HG03025 (cell line): Measurements from ENCODE around the gene CSRP3.

Source experiments
- ATAC-seq: cut with Tn5 transposase; IDR thresholded peaks from one replicate; pipeline ENCODE4 v1.9.1; 2021; ENCODE audit warnings: mild to moderate bottlenecking, moderate library complexity; ENCODE audit not compliant: unreplicated experiment, low FRiP score

Gene CSRP3

GRCh38 chr11:19201737-19202605, at the start of gene CSRP3:
Gene CSRP3, minus strand, starts transcription at chr11:19201983. Its CDS starts 9,535 bp downstream, at chr11:19192448.
- no peak for ATAC-seq

- no peak for ATAC-seq
Observed at GRCh38 chr11:19251577-19251976, 49.8 kb upstream of the CSRP3 start.

DNA sequence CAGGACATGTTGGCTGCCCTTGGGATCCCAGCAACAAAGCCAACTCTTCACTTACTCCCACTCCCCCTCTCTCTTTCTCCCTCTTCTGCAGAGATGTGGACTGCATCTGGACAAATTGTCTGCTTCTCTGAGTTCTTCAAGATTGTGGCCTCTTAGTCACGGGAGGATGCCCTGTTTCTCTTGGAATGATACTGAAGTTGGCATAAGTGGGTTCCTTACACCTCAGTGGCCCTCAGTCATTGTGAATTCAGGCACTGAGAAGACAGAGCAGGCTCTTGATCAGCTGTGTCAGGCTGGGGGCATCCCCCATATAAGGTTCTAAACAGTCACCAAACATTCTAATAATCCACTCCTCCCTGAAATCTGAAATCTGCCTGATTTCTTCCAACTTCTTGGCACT, 45.0 kb upstream of the CSRP3 start:
- ATAC-seq = no peak

DNA sequence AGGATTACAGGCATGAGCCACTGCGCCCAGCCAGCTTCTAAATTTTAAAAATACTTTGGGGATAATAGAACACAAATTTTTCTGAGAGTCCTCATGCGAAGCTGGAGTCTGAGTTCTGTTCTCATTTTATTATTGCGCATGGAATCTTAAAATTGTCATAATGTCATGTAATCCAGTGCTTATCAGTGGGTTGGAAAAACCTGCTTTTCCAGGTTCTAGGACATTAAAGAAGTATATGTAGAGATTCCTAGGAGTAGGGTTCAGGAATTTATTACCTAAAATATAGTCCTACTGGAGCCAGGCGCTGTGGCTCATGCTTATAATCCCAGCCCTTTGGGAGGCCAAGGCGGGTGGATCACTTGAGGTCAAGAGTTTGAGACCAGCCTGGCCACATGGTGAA, 43.6 kb upstream of the CSRP3 start:
- no peak for ATAC-seq

- no peak for ATAC-seq
Observed at GRCh38 chr11:19244621-19245020, 42.8 kb upstream of the CSRP3 start.

DNA sequence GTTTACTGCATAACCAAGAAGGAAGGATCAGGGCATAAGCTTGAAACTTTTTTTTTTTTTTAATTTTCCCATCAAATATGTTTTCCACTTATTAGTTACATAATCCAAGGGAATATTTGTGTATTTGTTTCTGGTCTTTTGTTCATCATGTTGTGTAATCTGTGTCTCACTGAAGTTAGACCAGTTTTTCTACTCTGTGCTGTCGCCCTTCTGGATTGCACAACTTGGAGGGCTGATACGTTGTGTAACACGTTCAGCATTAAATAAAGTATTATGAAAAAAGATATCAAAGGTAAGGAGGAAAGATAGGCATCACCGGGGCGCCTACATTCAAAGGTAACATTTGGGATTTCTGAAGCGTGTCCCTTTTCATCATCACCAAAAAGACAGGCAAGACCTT, 42.3 kb upstream of the CSRP3 start:
- ATAC-seq = no peak

DNA sequence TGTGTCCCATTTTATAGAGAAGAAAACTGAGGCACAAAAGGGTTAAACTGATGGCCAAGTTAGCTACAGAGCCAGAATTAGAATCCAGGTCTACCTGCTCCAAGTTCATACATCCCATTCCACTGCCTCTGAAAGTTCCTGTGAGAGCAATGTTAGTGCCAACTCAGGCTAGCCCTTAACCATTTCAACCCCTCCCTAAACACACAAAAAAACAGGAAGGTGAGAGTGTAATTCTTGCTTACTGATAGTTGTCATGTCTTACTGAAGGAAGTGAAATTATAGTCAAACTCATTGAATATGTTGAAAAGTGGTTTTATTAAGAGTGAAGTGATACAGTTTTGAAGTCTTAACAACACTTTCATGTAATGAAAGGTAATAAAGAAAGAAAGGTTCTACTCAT, 41.8 kb upstream of the CSRP3 start:
- no peak for ATAC-seq

DNA sequence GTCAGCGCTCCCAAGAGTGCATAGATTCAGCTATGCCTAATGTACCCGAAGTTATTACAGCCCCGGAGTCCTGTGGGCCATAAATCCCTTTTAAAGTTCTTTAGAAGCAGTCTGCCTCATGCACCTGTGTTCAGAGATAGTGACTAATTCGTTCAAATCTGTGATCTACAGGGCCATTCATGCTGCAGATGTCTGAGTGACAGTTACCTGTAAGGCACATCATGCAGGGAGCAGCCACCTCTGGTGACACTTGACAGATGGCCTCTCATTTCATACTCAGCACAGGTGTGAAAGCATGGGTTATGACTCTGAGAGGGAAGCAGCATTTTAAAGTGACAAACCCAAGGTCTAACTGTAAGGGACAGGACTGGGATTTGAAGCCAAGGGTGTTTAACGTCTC, 41.4 kb upstream of the CSRP3 start:
- no peak for ATAC-seq

- ATAC-seq = no peak
Observed at GRCh38 chr11:19242179-19242932, 40.6 kb upstream of the CSRP3 start.

DNA sequence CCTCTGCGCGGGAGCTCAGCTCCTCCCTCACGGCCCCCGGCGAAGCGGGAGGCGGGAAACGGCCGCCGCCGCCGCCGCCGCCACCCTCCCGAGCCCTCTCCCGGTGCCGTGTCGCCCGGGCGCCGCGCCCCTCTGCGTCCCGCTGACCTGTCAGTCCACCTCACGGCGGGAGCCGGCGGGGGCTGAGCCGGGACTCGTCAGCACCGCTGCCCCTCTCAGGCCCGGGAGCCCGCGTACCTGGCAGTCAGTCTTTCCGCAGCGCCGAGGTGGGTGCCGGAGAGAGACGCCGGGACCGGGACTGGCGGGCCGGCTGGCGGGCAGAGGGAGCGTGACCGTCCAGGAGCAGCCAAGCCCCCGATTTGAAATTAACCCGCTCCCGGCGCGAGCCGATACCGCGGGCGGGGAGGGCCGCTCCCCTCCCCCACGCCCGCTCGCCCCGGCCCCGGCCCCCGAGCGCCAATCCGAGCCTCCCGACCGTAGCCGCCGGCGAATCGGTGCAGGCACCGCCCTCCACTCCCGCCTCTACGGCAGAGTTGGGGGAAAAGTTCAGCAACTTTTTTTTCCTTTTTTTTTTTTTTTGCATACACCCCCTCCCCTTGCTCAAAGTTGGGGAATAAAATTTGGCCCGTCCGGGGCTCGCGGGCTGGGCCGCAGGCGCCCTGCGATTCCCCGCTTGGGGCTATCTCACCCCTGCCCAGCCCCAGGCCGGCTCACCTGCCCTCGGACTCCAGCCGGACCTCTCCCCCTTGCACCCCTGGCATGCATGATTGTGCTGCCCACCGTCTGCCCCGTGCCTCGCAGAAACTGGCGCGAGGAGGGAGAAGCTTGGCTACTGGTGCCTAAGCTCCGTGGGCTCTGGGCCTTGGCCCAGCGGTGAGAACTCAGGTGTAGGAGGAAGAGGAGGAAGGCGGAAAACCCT, 39.7 kb upstream of the CSRP3 start:
- ATAC-seq = peak; percentile 23

- ATAC-seq = peak; percentile 91
Observed at GRCh38 chr11:19240420-19241259, 38.9 kb upstream of the CSRP3 start, which contains the start of gene E2F8. Gene E2F8, minus strand, starts transcription at chr11:19240945. Its CDS starts 824 bp downstream, at chr11:19240121.

GRCh38 chr11:19239039-19239438, 37.3 kb upstream of the CSRP3 start:
- no peak for ATAC-seq

GRCh38 chr11:19237813-19238212, 36.0 kb upstream of the CSRP3 start:
- no peak for ATAC-seq

- no peak for ATAC-seq
Observed at GRCh38 chr11:19237381-19237780, 35.6 kb upstream of the CSRP3 start.

DNA sequence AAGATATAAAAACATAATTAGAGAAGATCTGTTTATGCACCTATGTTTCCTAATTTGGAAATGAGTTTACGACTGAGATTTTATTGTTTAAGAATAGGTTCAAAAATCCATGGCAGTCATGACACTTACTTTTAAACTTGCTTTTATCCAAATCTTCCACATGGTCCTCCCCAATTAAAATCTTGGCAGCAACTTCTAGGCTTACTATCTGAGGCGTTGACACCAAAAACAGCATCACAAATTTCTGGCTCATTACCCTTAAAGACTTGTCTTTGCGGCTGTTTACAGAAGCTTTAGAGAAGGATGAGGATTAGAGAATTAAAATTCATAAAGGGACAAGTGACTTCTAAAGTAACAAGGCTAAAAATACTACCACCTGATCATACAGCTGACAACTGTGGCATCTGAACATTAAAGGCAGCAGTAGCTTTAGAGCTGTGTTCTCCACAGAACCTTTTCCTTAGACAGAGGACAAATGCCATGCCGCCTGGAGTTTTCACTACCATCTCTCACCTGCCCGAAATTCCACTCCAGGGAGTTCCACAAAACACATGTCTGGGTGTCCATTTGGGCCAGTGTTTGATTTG, 32.5 kb upstream of the CSRP3 start:
- ATAC-seq = no peak

DNA sequence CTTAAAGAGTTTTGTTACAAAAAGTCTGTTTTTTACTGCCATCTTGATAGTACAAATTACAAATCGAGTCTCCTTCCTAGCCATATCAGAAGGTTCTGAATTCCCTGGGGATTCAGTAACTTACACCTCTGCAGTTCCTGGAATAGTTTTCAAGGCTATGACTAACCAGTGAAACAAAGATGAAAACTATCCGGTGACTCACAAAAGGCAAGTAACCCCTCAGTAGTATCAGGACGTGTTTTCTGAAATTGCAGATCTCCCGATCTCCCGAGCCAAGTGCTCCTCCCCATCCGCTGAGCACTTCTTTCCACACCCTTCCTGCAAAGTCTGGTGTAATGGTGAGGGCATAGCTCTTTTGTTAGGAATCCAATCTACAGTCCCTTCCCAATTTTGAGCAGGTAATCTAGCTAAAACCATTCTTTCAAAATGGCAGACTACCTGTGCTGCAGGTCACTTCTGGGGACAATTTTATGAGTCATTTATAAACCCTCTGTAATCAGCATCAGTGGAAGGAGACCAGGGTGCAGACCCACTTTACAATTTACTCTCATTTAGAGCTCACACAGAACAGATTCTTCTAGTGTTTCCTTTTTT, 31.2 kb upstream of the CSRP3 start:
- ATAC-seq = no peak

DNA sequence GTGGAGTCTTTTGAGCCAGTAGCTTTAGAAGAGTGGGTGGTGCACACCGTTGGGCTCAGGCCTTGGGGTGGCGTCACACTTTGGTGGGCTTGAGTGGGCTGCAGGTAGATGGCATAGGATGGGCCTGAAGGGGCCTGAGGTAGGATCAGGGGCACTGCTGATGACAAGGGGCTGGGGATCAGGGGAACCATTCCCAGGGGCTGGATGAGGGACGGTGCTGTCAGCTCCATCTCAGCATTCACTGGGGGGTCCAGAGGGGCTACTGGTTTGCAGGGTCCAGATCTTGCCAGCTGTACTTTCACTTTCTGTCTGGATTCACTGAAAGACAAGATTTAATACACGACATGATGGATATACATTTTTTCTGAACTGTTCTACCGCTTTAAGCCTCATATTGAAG, 27.9 kb upstream of the CSRP3 start:
- no peak for ATAC-seq

DNA sequence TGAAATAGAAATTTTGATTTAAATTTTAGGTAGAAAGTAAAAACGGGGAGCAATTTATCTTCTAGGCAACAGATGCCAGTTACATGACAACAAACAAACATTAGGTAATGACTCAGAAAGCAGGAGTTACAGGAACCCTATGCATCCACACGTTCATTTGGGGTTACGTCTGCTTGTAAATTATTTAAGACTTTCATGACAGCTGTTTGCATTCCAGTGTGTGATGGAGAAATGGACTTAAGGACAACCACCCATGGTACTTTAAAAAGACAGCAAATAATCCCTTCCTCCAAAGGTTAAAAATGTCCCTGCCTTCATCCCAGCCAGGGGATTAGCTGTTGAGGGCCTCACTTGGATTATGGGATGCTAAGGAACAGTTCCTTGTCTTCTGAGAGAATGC, 27.2 kb upstream of the CSRP3 start:
- no peak for ATAC-seq
